ENCODE measurements around the gene KRTAP12-4. TPM values are rescaled to one million over a fixed set of nuclear protein-coding genes. Genes with fewer than 3 reads are reported as not detected.
A peak's percentile ranks its signal among the peaks of the same experiment; 100 is the strongest.
"Not testable (repeated sequence)": the region's sequence is repeated elsewhere in the genome, so short reads cannot be mapped to it uniquely, and the experiment has no call there.

Gene KRTAP12-4
- not detected for total RNA-seq

GRCh38 chr21:44654576-44655175 lies at the start of gene KRTAP12-4:
TSS of gene KRTAP12-4 (minus strand) at chr21:44654659. CDS start at chr21:44654614, 45 bp downstream.
- Mint-ChIP-seq H3K9me3 (peaks cover 12% of the 10 kb centered on the region), H3K27me3 (no peaks in the 10 kb centered on the region), H3K4me3 (no peak within 1 kb of the TSS), H3K27ac (no peak within 1 kb of the TSS), H3K4me1 (ENCODE audit: low read depth in 2 of 2) (peaks cover 31 to 42% of the 10 kb centered on the region in 2 donors), H3K36me3 (peaks cover 17% of the 10 kb centered on the region)
- DNase-seq (ENCODE audit: low spot score) (no peak), ATAC-seq (no peak)

- DNase-seq (ENCODE audit: low spot score), result peak; percentile 38
- no peaks in the 10 kb centered on the region for H3K9me3 Mint-ChIP-seq
- H3K4me3 Mint-ChIP-seq, result no peak overlapping the region
Measured at GRCh38 chr21:44703731-44704635, 49.5 kb upstream of the KRTAP12-4 start.

GRCh38 chr21:44702973-44703730 lies 48.7 kb upstream of the KRTAP12-4 start:
- DNase-seq (ENCODE audit: low spot score) (peak; percentile 47), ATAC-seq (no peak)
- Mint-ChIP-seq H3K27me3 (peaks cover 53 to 60% of the 10 kb centered on the region in 2 donors), H3K36me3 (peaks cover 9% of the 10 kb centered on the region), H3K27ac (no peak overlapping the region), H3K4me1 (ENCODE audit: low read depth in 2 of 2) (peaks cover 5 to 11% of the 10 kb centered on the region in 2 donors), H3K4me3 (no peak overlapping the region), H3K9me3 (no peaks in the 10 kb centered on the region)

More at GRCh38 chr21:44703731-44704635, 49.5 kb upstream of the KRTAP12-4 start:
- Mint-ChIP-seq H3K36me3 (peaks cover 9% of the 10 kb centered on the region), H3K4me1 (ENCODE audit: low read depth in 2 of 2) (peaks cover 5 to 10% of the 10 kb centered on the region in 2 donors), H3K27me3 (peaks cover 52 to 56% of the 10 kb centered on the region in 2 donors), H3K27ac (no peak overlapping the region)
- no peak for ATAC-seq

DNA sequence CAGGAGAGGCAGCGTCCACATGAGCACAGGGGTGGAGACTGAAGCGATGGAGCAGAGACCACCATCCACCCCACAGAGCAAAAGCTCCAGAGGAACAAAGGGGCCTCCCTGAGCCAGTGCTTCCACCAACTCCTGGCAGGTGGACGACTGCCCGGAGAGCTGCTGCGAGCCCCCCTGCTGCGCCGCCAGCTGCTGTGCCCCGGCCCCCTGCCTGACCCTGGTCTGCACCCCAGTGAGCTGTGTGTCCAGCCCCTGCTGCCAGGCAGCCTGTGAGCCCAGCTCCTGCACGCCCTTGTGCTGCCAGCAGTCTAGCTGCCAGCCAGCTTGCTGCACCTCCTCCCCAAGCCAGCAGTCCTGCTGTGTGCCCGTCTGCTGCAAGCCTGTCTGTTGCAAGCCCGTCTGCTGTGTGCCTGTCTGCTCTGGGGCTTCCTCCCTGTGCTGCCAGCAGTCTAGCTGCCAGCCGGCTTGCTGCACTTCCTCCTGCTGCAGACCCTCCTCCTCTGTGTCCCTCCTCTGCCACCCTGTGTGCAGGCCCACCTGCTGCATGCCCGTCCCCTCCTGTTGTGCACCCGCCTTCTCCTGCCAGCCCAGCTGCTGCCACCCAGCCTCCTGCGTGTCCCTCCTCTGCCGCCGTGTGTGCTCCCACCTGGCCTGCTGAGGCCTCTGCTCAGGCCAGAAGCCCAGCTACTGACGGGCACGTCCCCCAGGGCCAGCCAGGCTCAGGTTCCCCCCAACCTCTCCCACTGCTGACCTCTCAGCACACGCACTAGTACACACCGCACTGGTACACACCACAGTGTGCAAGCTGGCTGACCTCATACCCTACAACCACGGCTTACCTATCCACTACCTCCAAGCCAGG lies 47.9 kb upstream of the KRTAP12-4 start:
- H3K4me3 Mint-ChIP-seq, result no peak overlapping the region
- peaks cover 5 to 18% of the 10 kb centered on the region in 2 donors for H3K4me1 Mint-ChIP-seq (ENCODE audit: low read depth in 2 of 2)
- H3K27me3 Mint-ChIP-seq, result peaks cover 54 to 63% of the 10 kb centered on the region in 2 donors
- no peaks in the 10 kb centered on the region for H3K9me3 Mint-ChIP-seq
- H3K36me3 Mint-ChIP-seq, result peaks cover 9% of the 10 kb centered on the region
- DNase-seq (ENCODE audit: low spot score) (peak; percentile 48), ATAC-seq (peak in 1 of 2 donors; percentile 30)
- H3K27ac Mint-ChIP-seq, result no peak overlapping the region

DNA sequence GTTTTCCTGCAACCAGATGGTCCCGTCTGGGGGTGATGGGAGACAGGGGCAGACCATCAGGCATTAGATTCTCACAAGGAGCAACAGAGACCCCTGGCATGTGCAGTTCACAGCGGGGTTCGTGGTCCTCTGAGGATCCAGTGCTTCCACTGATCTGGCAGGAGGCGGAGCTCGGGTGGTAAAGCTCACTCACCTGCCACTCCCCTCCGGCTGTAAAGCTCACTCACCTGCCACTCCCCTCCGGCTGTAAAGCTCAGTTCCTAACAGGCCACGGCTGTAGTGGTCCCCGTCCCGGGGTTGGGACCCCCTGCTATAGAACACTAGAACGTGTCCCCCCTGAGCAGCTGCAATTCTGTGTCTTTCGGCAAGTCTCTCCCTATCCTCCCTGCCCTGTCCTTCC lies 47.1 kb upstream of the KRTAP12-4 start:
- DNase-seq (ENCODE audit: low spot score), result peak; percentile 42
- H3K4me3 Mint-ChIP-seq, result no peak overlapping the region
- ATAC-seq, result no peak
- H3K27me3 Mint-ChIP-seq, result peaks cover 61 to 69% of the 10 kb centered on the region in 2 donors
- no peaks in the 10 kb centered on the region for H3K9me3 Mint-ChIP-seq
- H3K4me1 Mint-ChIP-seq (ENCODE audit: low read depth in 2 of 2), result peaks cover 5 to 18% of the 10 kb centered on the region in 2 donors
- peaks cover 9% of the 10 kb centered on the region for H3K36me3 Mint-ChIP-seq
- H3K27ac Mint-ChIP-seq, result no peak overlapping the region

DNA sequence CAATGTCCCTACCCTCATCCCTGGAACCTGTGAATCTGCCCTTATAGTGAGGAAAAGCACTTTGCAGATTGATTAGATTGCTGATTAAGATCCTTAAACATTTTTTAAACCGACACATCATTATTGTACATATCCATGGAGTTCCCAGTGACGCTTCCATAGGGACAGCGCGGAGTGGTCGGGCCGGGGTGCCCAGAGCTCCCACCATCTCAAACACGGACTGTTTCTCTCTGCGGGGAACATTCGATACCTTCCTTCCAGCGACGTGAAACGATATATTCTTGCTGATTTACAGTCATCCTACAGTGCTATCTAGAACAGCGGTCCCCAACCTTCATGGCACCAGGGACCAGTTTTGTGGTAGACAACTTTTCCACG lies 46.6 kb upstream of the KRTAP12-4 start:
- H3K27ac Mint-ChIP-seq, result no peak overlapping the region
- peaks cover 9% of the 10 kb centered on the region for H3K36me3 Mint-ChIP-seq
- peaks cover 66 to 73% of the 10 kb centered on the region in 2 donors for H3K27me3 Mint-ChIP-seq
- H3K9me3 Mint-ChIP-seq, result no peaks in the 10 kb centered on the region
- DNase-seq (ENCODE audit: low spot score) (peak; percentile 53), ATAC-seq (no peak)
- H3K4me1 Mint-ChIP-seq (ENCODE audit: low read depth in 2 of 2), result peaks cover 4 to 15% of the 10 kb centered on the region in 2 donors
- no peak overlapping the region for H3K4me3 Mint-ChIP-seq

DNA sequence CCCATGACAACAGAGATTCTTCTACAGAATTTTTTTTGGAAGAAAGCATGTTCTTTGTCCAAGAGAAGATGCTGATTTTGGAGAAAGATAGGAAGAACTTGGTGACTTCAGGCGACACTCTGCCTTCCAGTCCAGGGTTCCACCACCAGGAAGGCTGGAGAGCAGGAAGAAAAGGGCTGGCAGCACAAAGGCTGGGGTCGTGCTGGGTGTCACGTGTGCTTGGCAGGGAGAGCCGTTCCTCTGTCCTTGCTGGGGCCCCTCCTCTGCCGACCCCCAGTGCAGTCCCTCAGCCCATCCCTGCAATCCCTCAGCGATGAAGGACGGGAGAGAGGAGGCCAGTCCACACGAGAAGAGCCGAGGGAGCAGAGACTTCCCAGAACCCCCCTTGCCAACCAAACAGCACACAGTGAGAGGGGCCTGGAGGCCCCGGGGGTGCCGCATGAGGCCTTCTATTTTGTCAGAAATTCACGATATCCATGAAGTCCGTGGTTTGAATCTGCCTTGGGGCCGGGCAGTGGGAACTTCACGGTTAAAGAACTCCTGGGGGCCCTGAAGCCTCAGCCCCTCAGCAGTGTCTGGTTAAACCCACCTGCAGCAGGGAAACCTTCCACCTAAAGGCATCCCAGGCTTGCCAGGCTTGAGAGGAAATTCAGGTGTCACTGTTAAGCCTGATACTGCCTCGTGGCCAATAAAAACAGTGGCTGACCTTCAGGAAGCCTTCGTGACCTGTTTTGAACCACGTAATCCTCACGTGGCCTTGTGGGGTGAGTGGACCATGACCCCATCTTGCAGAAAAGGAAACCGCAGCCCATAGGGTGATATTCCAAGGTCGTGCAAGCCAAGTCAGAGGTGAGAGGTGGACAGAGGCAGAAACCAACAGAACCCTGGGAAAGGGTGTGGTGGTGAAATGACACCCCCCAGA lies 45.9 kb upstream of the KRTAP12-4 start:
- Mint-ChIP-seq H3K4me1 (ENCODE audit: low read depth in 2 of 2) (peaks cover 0 to 11% of the 10 kb centered on the region in 2 donors), H3K9me3 (no peaks in the 10 kb centered on the region), H3K36me3 (peaks cover 4% of the 10 kb centered on the region), H3K4me3 (no peak overlapping the region), H3K27ac (no peak overlapping the region), H3K27me3 (peaks cover 63 to 68% of the 10 kb centered on the region in 2 donors)
- ATAC-seq (no peak), DNase-seq (ENCODE audit: low spot score) (peak; percentile 58)

GRCh38 chr21:44699502-44700001 lies 45.1 kb upstream of the KRTAP12-4 start:
- Mint-ChIP-seq H3K36me3 (no peaks in the 10 kb centered on the region), H3K27ac (no peak overlapping the region)
- DNase-seq (ENCODE audit: low spot score), result peak; percentile 32

GRCh38 chr21:44697811-44698734 lies 43.6 kb upstream of the KRTAP12-4 start:
- Mint-ChIP-seq H3K36me3 (no peaks in the 10 kb centered on the region), H3K4me1 (ENCODE audit: low read depth in 2 of 2) (peaks cover 0 to 13% of the 10 kb centered on the region in 2 donors), H3K9me3 (no peaks in the 10 kb centered on the region), H3K27me3 (peaks cover 57 to 59% of the 10 kb centered on the region in 2 donors), H3K27ac (no peak overlapping the region), H3K4me3 (no peak overlapping the region)
- no peak for DNase-seq (ENCODE audit: low spot score)
- peak in 1 of 2 donors; percentile 10 for ATAC-seq

More at GRCh38 chr21:44699502-44700001, 45.1 kb upstream of the KRTAP12-4 start:
- no peaks in the 10 kb centered on the region for H3K9me3 Mint-ChIP-seq
- H3K4me1 Mint-ChIP-seq (ENCODE audit: low read depth in 2 of 2), result peaks cover 0 to 11% of the 10 kb centered on the region in 2 donors
- no peak overlapping the region for H3K4me3 Mint-ChIP-seq
- no peak for ATAC-seq
- H3K27me3 Mint-ChIP-seq, result peaks cover 60 to 63% of the 10 kb centered on the region in 2 donors

DNA sequence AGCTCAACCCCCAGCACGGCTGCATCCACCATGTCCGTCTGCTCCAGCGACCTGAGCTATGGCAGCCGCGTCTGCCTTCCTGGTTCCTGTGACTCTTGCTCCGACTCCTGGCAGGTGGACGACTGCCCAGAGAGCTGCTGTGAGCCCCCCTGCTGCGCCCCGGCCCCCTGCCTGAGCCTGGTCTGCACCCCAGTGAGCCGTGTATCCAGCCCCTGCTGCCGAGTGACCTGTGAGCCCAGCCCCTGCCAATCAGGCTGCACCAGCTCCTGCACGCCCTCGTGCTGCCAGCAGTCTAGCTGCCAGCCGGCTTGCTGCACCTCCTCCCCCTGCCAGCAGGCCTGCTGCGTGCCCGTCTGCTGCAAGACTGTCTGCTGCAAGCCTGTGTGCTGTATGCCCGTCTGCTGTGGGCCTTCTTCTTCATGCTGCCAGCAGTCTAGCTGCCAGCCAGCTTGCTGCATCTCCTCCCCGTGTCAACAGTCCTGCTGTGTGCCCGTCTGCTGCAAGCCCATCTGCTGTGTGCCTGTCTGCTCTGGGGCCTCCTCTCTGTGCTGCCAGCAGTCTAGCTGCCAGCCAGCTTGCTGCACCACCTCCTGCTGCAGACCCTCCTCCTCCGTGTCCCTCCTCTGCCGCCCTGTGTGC lies 42.8 kb upstream of the KRTAP12-4 start, which contains the start of gene KRTAP10-12:
KRTAP10-12 (plus strand) TSS at position 1 of the 639 bp plus-strand sequence; CDS start at position 31, 30 bp downstream.
- Mint-ChIP-seq H3K27me3 (peaks cover 54 to 55% of the 10 kb centered on the region in 2 donors), H3K4me1 (ENCODE audit: low read depth in 2 of 2) (peaks cover 0 to 11% of the 10 kb centered on the region in 2 donors)
- DNase-seq (ENCODE audit: low spot score); H3K4me3 Mint-ChIP-seq; H3K36me3 Mint-ChIP-seq; H3K9me3 Mint-ChIP-seq; H3K27ac Mint-ChIP-seq; ATAC-seq: not testable (repeated sequence)

GRCh38 chr21:44696572-44696971 lies 42.1 kb upstream of the KRTAP12-4 start:
- peaks cover 8% of the 10 kb centered on the region for H3K36me3 Mint-ChIP-seq
- no peaks in the 10 kb centered on the region for H3K9me3 Mint-ChIP-seq
- peaks cover 48 to 50% of the 10 kb centered on the region in 2 donors for H3K27me3 Mint-ChIP-seq
- peaks cover 0 to 11% of the 10 kb centered on the region in 2 donors for H3K4me1 Mint-ChIP-seq (ENCODE audit: low read depth in 2 of 2)
- no peak for ATAC-seq
- no peak overlapping the region for H3K27ac Mint-ChIP-seq
- DNase-seq (ENCODE audit: low spot score), result no peak
- no peak overlapping the region for H3K4me3 Mint-ChIP-seq

Data from natural killer cell treated with Interleukin-12 subunit alpha and Interleukin-12 subunit beta and Interleukin-15 and Interleukin-18, amount 100 ng/mL, for 72 hours (primary cell).